Keratinocyte (primary cell): Measurements from ENCODE around the gene ZNF236.

ENCODE experiments used
- EZH2 ChIP-seq: IDR thresholded peaks from one replicate; pipeline ENCODE4 v1.6.1; 2012; ENCODE audit warnings: inconsistent platforms, mild to moderate bottlenecking, low read length, moderate library complexity
- TF ChIP-seq, protein P1 (sequence below), 3 experiments: IDR thresholded peaks in 1 of 3; conservative IDR thresholded peaks in 1 of 3; optimal IDR thresholded peaks in 1 of 3; 2 replicates in 2 of 3; 3 replicates in 1 of 3; pipeline versions ENCODE3 to v1.5.1; 2011; ENCODE audit warnings: low read length in 3 of 3, mild to moderate bottlenecking in 3 of 3, moderate library complexity in 2 of 3, control low read depth in 1 of 3, inconsistent platforms in 1 of 3; ENCODE audit not compliant: insufficient read depth in 2 of 3; ENCODE audit errors: extremely low read depth in 1 of 3

DNA sequence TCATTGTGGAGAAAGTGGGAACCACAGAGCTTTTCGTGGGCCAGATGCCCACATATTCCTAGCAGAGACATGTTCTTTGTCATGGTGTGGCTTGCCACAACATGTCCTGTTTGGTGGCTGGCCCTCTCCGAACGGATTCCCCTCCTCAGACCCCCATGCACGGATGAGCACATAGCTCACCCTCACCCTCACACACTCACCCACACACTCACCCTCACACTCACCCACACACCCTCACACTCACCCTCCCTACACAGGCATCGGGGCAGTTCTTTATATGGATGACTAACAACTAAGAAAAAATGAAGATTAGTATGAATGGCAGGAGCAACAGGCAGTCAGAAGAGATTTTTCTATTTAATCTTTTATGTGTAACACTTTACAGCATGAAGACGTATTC lies 149.9 kb downstream of the ZNF236 start:
- TF ChIP-seq, protein P1, sequence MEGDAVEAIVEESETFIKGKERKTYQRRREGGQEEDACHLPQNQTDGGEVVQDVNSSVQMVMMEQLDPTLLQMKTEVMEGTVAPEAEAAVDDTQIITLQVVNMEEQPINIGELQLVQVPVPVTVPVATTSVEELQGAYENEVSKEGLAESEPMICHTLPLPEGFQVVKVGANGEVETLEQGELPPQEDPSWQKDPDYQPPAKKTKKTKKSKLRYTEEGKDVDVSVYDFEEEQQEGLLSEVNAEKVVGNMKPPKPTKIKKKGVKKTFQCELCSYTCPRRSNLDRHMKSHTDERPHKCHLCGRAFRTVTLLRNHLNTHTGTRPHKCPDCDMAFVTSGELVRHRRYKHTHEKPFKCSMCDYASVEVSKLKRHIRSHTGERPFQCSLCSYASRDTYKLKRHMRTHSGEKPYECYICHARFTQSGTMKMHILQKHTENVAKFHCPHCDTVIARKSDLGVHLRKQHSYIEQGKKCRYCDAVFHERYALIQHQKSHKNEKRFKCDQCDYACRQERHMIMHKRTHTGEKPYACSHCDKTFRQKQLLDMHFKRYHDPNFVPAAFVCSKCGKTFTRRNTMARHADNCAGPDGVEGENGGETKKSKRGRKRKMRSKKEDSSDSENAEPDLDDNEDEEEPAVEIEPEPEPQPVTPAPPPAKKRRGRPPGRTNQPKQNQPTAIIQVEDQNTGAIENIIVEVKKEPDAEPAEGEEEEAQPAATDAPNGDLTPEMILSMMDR (optimal IDR thresholded peaks at IDR 0.05 in 1 of 3, IDR thresholded peaks at IDR 0.05 in 1 of 3, conservative IDR thresholded peaks at IDR 0.05 in 1 of 3; ENCODE audit: extremely low read depth in 1 of 3, insufficient read depth in 2 of 3, low read length in 3 of 3) = no peak
- TF ChIP-seq EZH2 = no peak
